ENCODE measurements around the gene POPDC2.

POPDC2 gene

DNA sequence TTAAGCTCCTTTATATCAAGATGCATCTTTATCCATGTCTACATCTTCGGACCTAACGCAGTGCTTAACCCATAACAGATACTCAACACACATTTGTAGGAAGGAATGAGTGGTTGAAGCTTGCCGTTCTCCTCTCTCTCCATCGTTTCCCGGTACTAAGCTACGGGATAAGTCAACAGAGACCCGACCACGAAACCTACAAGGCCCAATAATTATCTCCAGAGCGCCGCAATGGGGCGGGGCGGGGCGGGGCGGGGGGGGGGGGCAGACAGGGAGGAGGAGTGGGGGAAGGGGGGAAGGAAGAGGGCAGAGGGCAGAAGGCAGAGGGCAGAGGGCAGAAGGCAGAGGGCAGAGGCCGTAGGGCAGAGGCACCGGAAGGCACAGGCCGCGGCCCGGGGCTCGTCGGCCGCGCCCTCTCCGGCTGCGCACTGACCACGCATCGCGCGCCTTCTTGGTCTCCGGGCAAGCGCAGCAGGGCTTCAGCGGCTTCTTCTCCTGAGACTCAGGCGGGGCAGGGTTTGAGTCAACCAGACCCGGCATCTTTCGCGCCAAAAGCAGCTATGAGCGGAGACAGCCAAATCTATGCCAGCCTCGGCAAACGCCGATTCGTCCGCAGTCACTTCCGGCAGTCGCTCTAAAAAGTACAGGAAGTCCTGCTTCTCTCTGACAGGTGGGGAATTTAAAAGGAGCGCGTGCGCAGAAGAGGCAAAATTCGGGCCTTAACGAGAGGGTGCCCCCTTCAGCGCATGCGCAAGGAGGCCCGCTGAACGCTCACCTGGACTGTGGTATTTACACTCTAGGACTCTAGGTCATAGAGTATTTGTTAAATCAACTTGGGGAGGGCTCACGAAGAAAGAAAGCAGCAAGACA is 16.6 kb upstream of the POPDC2 start, which contains the start of gene COX17:
Gene COX17 (minus strand): TSS at position 636 of the 870 bp plus-strand sequence. CDS start 96 bp downstream, at position 540.
- peak; percentile 95 for DNase-seq (ENCODE audit: low read depth)
- TF ChIP-seq, protein P1, sequence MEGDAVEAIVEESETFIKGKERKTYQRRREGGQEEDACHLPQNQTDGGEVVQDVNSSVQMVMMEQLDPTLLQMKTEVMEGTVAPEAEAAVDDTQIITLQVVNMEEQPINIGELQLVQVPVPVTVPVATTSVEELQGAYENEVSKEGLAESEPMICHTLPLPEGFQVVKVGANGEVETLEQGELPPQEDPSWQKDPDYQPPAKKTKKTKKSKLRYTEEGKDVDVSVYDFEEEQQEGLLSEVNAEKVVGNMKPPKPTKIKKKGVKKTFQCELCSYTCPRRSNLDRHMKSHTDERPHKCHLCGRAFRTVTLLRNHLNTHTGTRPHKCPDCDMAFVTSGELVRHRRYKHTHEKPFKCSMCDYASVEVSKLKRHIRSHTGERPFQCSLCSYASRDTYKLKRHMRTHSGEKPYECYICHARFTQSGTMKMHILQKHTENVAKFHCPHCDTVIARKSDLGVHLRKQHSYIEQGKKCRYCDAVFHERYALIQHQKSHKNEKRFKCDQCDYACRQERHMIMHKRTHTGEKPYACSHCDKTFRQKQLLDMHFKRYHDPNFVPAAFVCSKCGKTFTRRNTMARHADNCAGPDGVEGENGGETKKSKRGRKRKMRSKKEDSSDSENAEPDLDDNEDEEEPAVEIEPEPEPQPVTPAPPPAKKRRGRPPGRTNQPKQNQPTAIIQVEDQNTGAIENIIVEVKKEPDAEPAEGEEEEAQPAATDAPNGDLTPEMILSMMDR (conservative IDR thresholded peaks at IDR 0.05; ENCODE audit: low read length), result no peak
- H3K4me3 ChIP-seq (ENCODE audit: low read length), result peak within 1 kb of the TSS; percentile 79

DNA sequence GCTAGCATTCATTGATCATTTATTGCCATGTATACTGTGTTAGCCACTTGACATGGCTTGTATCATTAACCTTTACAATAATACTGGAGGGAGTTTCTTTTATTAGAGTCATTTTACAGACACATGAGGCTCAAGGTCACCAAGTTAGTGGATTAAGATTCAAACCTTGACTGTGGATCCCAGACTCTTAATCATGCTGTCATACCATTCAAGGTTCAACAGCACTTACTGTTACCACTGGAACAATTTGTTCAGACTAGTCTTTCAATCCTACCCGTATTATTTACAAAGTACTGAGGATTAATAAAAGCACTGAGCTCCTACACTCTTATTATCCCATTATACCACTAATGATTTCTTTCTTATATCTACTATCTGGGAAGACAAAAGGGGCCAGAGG is 15.6 kb upstream of the POPDC2 start:
- peak overlapping the region; percentile 79 for H3K4me3 ChIP-seq (ENCODE audit: low read length)
- TF ChIP-seq, protein P1 (conservative IDR thresholded peaks at IDR 0.05; ENCODE audit: low read length), result no peak
- no peak for DNase-seq (ENCODE audit: low read depth)

DNA sequence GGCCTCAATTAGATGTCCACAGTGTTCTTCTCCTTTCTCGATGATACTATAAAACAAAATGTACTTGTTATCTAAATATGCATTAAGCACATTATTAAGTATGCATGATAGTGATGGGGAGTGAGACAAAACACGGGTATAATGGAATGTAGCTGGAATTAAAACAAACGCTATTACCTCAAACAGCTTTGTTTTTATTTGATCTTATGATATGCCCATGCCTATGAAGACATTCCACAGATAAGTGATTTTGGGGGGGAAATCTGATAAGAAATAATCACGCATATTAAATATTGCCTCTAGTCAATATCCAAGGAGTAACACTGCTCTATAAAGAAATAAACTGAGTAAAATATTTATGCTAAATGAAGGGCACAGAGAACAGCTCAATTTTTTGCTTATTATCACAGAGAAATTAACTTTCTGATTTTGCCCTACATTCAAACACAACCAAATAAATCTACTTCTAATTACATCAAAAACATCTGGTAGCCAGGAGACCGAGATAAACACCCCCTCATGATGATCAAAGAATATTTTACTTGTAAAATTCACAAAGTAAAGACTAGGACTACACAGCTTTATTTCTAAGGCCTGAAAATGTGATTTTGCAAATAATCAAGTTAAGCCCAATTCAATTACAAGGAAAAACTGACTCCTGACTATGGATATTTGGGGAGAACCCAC is 14.9 kb upstream of the POPDC2 start:
- H3K4me3 ChIP-seq (ENCODE audit: low read length), result no peak overlapping the region
- DNase-seq (ENCODE audit: low read depth), result no peak
- TF ChIP-seq, protein P1 (conservative IDR thresholded peaks at IDR 0.05; ENCODE audit: low read length), result no peak

DNA sequence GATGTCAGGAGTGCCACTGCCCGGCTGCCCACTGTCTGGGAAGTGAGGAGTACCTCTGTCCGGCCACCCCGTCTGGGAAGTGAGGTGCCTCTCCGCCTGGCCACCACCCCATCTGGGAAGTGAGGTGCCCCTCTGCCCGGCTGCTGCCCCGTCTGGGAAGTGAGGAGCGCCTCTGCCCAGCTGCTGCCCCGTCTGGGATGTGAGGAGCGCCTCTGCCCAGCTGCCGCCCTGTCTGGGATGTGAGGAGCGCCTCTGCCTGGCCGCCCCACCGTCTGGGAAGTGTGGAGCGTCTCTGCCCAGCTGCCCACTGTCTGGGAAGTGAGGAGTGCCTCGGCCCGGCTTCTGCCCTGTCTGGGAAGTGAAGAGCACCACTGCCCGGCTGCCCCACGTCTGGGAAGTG is 13.5 kb upstream of the POPDC2 start:
- DNase-seq (ENCODE audit: low read depth), result no peak
- no peak overlapping the region for H3K4me3 ChIP-seq (ENCODE audit: low read length)
- TF ChIP-seq, protein P1 (conservative IDR thresholded peaks at IDR 0.05; ENCODE audit: low read length), result no peak

DNA sequence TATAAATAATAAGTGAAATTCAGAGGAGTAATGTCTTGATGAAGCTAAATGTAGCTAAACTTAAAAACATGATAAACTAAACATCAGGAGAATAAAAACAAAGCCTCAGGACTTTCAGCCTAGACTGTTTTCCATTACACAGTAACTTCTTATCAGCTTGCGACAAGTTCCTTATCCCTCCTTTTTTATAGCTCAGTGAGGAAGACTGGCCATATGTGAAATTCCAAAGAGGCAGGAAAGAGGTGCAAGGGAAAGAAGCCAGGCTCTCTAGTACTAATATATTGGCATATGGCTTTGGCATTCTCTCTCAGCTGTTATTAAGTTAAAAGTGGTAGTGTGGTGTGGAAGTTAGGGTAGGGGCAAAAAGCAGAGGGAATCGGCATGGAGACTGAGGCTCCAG is 12.4 kb upstream of the POPDC2 start:
- TF ChIP-seq, protein P1 (conservative IDR thresholded peaks at IDR 0.05; ENCODE audit: low read length), result no peak
- no peak for DNase-seq (ENCODE audit: low read depth)
- no peak overlapping the region for H3K4me3 ChIP-seq (ENCODE audit: low read length)

DNA sequence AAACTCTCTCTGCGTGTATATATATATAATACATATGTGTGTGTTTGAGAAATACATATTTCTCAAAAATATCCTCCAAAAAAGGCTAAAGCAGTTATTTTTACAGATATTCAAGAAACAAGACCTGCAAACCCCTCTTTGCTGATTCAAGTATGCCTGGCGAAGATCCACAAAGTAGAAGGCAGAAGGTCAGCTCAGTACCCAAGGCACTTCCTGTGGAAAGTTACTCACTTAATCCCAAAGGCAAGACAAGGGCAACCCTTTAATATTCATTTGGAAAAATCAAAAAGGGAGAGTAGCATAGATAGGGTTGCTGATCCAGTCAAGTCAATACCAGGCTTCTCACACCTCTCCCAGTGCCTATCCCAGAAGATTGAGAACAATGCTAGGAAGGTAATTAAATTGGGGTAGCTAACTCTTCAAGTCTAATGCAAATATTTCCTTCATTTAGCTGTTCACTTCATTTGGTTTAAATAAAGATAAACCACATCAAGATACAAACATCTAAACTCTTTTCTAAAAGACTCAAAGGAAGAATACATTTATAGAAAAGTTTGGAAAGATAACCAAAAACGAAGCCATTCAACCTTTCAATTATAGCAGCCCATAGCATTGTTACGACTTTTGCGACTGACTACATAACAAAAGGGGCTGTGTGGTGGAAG is 9.6 kb upstream of the POPDC2 start:
- TF ChIP-seq, protein P1 (conservative IDR thresholded peaks at IDR 0.05; ENCODE audit: low read length), result no peak
- no peak overlapping the region for H3K4me3 ChIP-seq (ENCODE audit: low read length)
- no peak for DNase-seq (ENCODE audit: low read depth)
